Germinal center (tissue), 1 donor: Measurements from ENCODE around the gene DNAJA3.

Experiments used
- DNase-seq: peaks from one replicate; pipeline ENCODE4 v3.0.0; 2012; ENCODE audit warnings: mixed read lengths, low spot score

The DNAJA3 gene

DNA sequence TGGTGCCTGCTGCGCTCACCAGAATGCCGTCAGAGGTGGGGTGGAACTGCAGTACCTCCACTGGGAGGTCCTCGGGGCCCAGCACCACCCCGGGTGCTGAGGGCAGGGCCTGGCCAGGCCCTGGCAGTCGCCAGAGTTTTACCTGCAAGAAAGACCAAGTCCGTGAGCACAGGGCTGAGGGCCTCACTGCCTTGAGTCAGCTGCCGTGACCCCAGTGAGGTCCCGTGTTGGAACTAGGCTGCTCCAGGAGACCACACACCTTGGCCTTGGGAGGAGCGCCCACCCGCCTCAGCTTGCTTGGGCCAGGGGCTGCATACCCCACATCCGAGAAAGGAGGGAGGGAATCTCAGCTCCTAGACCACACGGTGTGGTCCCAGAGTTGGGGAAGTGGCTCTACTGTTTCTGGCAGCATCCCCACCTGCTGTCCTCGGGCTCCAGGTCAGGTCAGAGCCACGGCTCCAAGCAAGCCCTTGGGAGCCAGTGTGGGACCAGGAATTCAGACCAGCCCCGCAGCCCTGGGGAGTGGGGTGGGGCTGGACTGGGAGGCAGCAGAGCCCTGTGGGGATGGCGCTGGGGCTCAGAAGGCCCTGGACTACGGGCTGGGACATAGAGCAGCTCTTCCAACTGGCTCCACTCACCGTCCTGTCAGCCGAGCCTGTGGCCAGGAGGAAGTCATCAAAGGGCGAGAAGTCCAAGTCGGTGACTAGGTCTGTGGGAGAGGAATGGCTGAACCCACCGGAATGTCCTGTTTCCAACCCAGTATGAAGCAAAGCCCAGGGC is 17.9 kb upstream of the DNAJA3 start:
- DNase-seq, result no peak

DNA sequence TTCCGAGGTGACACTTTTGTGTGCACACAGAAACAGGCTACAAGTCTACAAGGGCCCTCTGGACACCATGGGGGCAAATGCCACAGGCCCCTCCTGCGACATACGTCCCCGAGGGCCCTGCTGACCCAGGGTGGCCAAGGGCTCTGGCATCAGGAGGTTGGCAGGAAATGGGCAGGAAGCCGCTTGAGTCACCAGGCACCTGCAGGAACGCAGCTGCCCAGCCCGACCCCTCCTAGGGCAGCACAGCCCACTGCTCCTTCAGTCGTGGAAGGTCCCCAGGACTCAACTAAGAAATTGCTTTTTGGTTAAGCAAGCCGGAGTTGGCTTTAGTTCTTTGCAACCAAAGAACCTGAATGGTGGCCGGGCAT is 17.4 kb upstream of the DNAJA3 start:
- no peak for DNase-seq

DNA sequence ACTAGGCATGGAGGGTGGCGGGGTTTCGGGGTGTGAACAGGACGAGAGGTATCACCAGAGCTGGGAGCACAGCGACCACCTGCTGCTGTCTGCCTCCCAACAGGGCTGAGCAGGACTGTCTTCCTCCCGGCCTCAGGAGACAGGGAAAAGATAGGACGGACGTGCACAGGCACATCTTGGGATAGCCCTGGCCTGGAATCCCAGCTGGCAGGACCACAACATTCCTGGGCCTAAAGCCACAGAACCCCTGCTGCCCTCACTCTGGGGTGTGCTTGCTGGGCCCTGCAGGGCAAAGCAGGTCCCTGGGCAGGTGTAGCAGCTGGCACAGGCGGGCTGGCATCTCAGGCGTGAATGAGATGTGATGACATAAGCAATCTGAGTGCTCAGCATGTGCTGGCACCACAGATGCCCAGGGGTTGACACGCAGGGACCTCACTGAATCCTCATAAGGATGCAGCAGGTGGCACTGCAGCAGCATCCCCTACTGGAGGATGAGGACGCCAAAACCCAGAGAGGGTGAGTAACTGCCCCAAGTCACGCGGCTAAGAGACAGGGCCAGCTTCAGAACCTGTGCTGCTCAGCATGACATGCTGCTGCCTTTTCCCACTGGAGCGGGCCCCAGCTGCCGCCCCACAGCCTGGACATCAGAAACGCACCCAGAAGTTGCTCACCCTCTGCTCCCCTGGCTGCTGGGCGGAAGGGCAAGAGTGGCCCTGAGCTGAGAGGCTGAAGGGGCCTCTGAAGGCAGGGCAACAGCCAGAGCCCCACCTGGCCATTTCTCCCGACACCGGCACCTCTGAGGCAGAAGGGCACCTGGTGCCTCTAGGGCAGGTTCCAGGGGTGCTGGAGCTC is 16.4 kb upstream of the DNAJA3 start:
- no peak for DNase-seq

DNA sequence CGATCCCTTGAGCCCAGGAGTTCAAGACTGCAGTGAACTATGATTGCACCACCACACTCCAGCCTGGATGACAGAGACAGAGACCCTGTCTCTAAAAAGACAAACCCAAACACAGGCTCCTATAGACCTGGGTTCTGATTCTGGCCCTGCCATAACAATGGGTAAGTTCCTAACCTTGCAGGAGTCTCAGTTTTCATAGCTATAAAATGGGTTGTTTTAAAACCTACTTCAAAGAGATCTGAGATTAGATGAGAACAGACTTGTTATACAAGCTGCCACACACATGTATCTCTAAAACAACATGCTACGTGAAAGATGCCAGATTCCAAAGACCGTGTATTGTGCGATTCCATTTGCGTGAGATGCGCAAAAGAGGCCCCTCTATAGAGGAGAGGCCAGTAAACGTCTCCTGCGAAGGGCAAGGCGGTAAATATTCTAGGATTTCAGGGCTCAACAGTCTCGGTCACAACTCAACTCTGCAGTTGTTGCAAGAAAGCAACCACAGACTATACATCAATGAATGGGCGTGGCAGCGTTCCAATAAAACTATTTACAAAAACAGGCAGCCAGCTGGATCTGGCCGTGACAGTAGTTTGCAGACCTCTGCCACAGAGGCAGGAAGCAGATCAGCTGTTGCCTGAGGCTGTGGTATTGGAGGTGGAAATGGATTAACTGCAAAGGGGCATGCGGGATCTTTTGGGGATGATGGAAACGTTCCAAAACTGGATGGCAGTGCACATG is 15.2 kb upstream of the DNAJA3 start:
- DNase-seq, result no peak

DNA sequence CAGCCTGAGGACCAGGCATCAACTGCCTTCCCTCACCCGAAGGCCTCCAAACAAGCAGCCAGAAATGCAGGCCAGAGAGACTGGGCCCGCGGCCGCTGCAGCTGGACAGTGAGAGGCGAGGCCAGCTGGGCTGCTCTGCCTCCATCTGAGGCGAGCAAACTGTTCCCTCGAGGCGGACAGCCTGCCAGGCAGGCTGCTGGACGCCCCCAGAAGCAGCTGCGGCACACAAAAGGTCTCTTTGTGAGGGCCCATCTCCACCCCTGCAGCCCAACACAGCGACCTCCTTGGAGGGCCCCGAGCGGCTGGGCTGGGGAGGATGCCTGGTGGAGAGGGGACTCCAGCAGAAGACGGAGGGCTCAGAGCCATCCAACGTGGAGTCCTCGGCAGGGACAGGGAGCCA is 14.0 kb upstream of the DNAJA3 start:
- DNase-seq, result no peak

DNA sequence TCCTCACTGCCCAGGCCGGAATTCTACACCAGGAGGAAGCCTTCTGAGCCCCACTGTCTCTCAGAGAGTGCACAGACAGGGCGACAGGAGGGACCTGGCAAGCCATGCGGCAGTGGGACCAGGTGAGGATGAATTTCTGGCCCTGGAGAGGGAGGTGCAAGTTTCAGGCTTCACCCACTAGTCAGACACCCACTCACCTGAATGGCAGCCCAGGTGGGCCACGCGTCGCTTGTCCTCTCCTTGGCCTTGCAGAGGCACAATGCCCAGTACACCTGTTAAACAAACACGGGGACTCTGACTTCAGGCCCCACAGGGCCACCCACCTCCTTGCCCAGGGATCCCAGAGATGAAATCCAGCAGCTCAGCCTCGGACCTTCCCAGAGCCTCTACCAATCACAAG is 13.5 kb upstream of the DNAJA3 start:
- no peak for DNase-seq

DNA sequence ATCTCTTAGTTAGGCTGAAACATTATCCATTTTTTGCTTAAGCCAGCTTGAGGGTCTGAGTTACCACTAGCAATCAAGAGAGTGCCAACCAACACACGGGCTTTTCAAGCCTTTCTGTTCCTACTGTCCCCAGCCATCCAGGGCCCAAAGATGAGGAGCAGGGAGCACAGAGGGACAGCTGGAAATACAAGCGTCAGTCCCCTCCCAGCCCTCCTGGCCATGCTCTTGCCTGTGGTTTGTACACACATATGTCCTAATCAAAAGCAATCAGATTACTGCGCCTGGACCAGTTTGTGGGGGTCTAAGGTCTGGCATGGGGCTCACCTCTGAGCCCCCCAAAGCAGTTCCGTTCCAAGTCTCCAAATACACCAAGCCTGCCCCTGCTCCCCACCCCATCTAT is 12.8 kb upstream of the DNAJA3 start:
- no peak for DNase-seq

DNA sequence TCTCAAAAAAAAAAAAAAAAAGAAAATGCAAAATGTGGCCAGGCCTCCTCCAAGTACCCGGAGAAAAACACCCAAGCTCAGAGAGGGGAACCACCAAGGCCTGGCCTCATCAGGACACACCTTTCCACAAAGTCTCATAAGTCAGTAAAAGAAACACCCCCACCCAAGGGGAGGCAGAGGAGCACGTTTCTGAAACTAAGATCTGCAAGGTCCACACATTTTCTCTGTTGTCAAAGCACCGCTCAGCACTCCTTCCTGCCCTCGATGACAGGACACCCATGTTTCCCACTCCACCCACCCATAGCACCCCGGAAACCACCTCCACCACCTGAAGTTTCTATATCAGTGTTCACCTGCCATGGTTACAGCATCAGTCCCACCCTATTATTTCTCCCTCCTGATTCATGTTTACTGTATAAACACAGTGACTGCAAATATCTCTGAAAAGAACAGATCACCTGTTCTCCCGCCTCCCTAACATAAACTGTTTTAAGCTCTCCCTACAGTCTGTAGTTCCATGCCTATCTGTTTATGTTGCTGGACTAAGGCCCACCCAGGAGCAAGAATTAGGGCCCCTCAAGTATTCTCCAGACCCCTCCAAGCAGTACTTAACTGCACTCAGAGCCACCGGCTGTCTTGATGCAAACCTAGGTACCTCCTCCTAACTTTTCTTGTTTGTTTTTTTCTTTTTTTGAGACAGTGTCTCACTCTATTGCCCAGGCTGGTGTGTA is 11.3 kb upstream of the DNAJA3 start:
- peak; percentile 71 for DNase-seq

DNA sequence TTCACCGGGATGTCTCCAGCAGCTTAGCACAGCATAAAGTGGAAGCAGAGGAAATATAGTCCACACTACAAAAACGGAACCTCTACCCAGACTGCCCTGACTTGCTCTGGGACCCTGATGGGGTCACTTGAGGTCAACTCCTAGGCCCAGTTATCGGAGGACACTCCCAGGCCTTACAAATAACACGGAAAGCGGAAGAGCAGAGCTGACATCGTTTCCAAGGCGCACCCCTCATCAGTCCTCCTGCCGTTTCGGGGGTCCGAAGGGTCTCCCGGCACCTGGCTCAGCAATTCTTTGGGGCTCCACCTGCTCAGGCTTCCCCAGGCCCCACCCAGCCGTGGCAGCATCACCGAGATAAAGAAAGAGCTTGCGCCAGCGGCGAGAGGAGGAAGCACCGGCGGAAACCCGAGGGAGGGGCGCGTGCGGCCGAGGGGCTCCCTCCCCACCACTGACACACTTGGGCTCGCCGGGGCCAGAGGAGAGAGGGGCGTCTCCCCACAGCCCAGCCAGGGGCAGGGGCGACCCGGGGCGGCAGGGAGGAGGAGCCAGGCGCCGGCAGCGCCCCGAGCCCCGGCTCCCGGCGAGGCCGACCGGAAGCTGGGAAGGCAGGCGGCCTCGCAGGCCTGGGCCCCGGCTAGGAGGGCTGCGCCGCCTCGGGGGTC is 10.0 kb upstream of the DNAJA3 start:
- peak; percentile 46 for DNase-seq

DNA sequence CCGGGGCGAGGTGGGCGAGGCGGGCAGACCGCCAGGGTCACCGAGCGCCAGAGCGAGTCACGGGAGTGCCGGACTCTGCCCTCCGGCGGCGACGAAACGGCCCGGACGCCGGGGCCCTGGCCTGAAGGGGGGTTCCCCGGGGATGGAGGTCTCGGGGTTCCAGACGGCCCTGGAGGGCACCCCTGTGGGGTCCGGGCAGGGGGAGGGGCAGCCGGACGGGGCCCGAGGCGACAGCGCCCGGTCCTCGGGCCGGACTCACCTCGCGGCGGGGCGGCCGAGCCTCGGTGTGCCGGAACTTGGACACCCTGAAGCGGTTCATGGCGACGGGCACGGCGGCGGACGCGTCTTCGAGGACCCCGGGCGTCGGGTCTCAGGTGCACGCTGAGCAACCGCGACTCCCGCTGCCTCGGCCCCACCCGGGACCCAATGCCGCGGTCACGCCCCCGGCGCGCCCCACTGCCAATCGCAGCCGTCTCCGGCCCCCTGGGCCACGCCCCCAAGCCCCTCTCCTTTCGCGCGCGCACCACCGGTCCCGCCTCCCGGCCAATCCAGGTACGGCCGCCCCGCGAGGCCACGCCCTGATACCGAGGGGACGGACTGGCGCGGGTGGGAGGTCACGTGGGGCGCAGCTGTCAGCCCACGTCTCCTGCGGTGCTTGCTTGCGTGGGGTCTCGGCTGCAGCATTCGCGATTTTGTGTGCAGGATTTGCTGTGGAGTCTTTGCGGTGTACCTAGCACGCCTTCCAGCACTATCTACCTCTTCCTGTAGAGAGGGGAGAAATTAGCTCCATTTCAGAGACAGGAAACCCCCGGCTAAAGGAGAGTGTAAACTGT is 9.3 kb upstream of the DNAJA3 start, which contains the start of gene CORO7:
CORO7 (minus strand) TSS at position 397 of the 833 bp plus-strand sequence; CDS start at position 319, 78 bp downstream.
- DNase-seq, result peak; percentile 97

DNA sequence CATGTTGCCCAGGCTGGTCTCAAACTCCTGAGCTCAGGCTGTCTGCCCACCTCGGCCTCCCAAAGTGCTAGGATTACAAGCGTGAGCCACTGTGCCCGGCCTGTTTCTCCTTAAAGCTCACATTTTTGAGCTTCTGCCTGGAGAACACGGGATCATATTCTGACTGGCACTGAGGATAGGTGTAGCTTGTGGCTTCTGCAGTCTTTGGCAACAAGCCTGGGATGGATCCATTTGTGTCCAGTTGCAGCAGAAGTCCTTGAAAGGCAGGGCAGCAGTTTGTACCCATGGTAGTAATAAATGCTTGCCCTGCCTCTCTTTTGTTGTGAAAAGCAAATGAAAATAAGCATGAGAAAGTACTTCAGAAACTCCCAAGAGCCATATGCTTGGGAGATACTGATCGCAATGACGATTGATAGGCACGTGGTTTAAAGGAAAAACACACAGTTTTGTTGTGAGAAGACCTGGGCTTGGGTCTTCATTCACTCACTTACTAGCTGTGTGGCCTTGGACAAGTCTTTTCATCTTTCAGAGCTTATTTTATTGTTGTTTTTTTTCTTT is 6.2 kb upstream of the DNAJA3 start:
- DNase-seq, result no peak

DNA sequence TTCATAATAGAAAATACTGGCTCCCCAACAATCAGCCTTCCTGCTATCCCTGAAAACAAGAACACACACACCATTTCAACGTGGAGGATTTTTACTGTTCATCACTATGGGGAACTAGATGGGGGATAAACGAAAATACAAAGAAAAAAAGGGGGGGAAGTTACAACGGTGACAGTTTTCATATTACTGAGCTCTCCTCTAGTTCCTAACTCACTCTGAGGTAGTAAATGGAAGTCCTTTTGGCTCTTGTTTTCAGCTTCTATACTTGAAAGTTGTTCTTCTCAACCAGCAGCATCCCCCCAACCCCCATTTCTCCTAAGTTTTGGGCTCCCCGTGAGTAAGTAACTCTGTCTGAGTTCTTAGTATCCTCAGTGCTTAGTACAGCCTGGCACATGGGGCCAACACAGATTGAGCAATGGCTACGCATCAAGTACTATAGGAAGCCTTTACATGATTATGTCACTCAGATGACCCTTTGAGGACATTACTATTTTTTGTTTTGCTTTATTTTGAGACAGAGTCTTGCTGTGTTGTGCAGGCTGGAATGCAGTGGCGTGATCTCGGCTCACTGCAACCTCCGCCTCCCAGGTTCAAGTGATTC is 5.1 kb upstream of the DNAJA3 start:
- DNase-seq, result no peak

DNA sequence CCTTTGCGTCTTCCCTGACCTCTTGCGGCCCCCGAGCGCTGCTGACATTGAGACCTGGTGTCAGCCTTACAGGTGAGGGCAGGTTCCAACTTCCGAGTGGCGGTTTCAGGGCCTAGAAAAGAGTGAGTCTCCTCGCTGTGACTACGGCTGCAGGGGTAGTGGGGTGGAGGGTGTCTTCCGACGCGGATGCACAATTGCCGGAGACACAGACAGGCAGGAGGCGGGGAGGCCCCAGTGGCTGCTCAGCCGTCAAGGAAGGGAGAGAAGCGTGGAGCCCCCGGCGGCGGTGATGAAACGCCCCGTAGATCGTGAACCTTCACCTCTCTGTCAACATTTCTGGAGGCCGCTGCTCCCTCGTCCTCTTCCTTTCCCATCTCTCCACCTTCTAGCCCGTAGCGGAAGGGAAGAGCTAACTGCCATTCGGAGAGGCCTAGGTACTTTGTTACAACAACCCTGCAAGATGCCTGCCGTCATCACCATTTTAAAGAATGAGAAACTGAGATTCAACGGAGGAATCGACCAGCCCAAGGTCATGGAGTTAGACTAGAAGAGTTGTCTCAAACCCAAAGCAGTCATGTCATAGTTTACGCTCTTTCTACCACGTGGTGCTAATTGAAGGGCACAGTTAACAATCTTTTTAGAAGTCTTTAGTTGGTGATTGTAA is 485 bp downstream of the DNAJA3 start:
- no peak for DNase-seq

DNA sequence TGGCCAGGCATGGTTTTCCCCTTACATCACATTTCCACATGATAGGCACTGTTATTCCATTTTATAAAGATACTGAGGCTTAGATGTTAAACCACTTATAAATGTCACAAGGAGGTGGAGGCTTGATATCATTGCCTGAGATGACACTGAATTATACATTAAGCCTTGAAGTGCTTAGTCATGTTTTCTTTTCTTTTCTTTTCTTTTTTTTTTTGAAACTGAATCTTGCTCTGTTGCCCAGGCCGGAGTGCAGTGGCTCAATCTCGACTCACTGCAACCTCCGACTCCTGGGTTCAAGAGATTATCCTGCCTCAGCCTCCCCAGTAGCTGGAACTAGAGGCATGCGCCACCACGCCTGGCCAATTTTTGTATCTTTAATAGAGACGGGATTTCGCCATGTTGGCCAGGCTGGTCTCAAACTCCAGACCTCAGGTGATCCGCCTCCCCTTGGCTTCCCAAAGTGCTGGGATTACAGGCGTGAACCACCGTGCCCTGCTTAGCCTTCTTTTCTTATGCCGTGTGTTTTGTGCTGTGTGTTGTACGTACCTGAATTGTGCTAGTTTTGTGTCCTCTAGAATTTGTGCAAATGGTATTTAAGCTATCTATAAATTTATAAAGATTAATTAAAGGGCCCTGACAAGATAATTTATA is 1.2 kb downstream of the DNAJA3 start:
- no peak for DNase-seq

DNA sequence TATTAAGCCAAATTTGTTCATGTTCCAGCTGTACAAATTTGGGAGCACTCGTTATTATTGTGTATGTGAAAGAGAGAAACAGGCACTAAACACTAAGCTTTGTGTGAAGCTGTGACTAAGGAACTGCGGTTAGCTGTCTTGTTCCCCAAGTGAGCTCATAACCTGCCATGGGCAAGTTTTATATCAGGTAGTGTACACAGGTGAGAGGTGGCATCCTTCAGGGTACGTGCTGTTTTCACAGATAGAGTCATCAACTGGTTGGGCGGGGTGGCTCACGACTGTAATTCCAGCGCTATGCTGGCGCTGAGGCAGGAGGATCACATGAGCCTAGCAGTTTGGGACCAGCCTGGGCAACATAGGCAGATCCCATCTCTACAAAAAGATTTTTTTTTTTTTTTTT is 2.8 kb downstream of the DNAJA3 start:
- no peak for DNase-seq

DNA sequence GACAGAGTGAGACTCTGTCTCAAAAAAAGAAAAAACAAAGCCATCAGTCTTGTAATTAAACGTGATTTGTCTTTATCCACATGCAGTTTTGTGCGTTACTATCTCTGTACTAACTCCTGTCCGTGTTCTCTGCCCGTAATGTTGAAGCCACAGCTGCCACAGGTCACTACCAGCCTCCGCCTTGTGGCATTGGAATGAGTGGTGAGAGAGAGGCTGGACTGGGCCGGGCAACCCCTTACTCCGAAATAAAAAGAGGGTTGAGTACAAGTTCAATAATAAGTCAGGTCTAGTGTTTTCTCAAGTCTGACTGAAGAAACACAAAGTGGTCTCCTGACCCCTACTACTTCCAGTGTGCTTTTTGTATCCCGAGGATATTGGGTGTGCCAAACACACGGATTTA is 5.4 kb downstream of the DNAJA3 start:
- no peak for DNase-seq

DNA sequence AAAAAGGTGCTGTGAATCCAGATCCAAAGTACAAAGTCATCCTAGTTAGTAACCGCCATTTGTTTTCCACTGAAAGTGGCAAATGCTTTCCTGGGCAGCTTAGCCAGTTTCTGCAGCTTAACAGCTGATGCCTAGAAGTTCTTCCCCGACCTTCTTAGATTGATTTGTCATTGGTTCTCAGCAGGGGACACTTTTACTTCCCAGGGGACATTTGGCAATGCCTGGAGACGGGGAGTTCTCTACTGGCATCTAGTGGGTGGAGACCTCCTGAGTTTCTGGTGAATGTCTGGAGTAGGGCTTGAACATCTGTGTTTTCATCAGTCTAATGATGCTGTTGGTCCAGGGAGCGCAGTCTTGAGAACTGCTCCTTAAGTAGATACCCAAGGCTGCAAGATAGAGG is 7.6 kb downstream of the DNAJA3 start:
- DNase-seq, result no peak

DNA sequence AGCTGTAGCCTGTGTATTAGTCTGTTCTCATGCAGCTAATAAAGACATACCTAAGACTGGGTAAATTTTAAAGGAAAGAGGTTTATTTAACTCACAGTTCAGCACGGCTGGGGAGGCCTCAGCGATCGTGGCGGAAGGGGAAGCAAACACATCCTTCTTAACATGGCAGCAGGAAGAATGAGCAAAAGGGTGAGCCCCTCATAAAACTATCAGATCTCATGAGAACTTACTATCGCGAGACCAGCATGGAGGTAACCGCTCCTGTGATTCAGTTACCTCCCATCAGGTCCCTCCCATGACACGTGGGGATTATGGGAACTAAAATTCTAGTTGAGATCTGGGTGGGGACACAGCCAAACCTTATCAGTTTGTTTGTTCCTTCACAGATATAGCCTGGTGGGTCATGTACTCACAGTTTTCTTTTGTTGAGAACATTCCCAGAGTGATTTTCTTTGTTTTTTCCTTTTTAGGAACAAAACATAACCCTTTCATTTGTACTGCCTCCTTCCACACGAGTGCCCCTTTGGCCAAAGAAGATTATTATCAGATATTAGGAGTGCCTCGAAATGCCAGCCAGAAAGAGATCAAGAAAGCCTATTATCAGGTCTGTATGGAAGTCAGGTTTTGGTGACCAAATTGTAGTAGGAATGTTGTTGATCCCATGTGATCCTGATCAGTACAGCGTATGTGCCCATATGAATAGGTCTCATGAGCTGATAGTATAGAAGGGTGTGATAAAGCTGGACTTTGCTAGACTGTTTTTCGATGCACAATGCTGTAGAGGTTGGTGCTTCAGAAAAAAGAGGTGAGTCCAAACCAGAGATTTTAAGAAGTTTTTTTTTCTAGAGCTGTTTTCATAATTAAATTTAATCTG is 8.5 kb downstream of the DNAJA3 start:
- DNase-seq, result no peak
